ENCODE results near the gene GPR68. TPM values are rescaled to one million over a fixed set of nuclear protein-coding genes. Genes with fewer than 3 reads are reported as not detected.
A peak's percentile ranks its signal among the peaks of the same experiment; 100 is the strongest.

Gene GPR68
- total RNA-seq, 4 donors from 2014 or later: 0.21 to 4.1 (median 0.52) TPM

DNA sequence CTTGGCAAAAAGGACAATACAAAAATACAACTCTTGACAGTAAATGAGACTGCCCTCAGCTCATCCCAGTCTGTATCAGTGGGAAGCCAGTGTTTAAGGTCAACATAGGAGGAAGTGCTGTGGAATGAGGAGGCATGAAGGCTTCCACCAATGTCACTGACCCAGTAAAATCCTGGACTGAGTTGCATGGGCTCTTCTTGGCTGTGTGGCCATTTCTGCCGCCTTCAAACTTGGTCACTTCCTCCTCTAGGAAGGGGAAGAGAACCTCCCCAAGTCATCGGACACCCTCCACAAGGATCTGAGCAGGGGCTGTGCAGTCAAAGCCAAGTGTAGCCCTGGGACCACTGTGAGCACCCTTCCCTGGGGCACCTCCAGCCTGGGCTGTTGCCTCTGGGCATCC, 11.9 kb downstream of the GPR68 start:
- WGBS, 2 donors: 68 to 86% methylated on average over 2 of the region's 2 CpGs
- Histone ChIP-seq H3K27ac (no peak overlapping the region), H3K4me3 (no peak overlapping the region), H3K36me3 (peaks cover 0 to 36% (median 0%) of the 10 kb centered on the region in 3 donors), H3K9me3 (peaks cover 0 to 47% (median 2%) of the 10 kb centered on the region in 4 donors), H3K27me3 (no peaks in the 10 kb centered on the region), H3K4me1 (peaks cover 0 to 9% (median 0%) of the 10 kb centered on the region in 4 donors)
- TF ChIP-seq EP300 (IDR thresholded peaks at IDR 0.05) (no peak), POLR2A (IDR thresholded peaks at IDR 0.05) (no peak)
- TF ChIP-seq, protein P1, sequence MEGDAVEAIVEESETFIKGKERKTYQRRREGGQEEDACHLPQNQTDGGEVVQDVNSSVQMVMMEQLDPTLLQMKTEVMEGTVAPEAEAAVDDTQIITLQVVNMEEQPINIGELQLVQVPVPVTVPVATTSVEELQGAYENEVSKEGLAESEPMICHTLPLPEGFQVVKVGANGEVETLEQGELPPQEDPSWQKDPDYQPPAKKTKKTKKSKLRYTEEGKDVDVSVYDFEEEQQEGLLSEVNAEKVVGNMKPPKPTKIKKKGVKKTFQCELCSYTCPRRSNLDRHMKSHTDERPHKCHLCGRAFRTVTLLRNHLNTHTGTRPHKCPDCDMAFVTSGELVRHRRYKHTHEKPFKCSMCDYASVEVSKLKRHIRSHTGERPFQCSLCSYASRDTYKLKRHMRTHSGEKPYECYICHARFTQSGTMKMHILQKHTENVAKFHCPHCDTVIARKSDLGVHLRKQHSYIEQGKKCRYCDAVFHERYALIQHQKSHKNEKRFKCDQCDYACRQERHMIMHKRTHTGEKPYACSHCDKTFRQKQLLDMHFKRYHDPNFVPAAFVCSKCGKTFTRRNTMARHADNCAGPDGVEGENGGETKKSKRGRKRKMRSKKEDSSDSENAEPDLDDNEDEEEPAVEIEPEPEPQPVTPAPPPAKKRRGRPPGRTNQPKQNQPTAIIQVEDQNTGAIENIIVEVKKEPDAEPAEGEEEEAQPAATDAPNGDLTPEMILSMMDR (IDR thresholded peaks at IDR 0.05): no peak
- DNase-seq (ENCODE audit: low spot score in 2 of 2): no peak

- no peak for DNase-seq (ENCODE audit: low spot score in 2 of 2)
- H3K27ac ChIP-seq: peak overlapping the region in 1 of 4 donors; percentile 40
Measured at GRCh38 chr14:91232052-91232451, 12.5 kb downstream of the GPR68 start.

DNA sequence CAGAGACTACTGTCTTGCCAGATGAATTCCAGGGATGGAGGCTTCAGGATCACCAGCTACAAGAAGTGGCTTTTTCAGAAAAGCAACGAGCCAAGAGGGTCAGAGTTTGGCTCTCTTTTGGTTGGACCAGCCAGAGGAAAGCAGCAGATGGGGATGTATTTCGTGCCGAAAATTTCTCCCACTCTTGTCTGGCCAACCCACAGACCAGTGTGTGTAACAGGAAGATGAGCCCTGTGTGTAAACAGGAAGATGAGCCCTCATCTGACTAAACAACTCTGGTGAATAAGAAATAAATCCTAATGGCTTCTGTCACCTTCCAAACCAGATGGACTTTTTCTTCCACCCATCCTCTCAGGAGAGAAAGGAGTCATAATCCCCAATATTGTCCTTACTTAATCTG, 13.1 kb downstream of the GPR68 start:
- TF ChIP-seq POLR2A (IDR thresholded peaks at IDR 0.05): no peak
- TF ChIP-seq, protein P1 (IDR thresholded peaks at IDR 0.05): no peak
- TF ChIP-seq EP300 (IDR thresholded peaks at IDR 0.05): no peak

More at GRCh38 chr14:91232052-91232451, 12.5 kb downstream of the GPR68 start:
- Histone ChIP-seq H3K36me3 (peaks cover 0 to 42% (median 0%) of the 10 kb centered on the region in 3 donors), H3K9me3 (peaks cover 0 to 47% (median 2%) of the 10 kb centered on the region in 4 donors), H3K4me1 (peaks cover 0 to 9% (median 0%) of the 10 kb centered on the region in 4 donors), H3K4me3 (no peak overlapping the region), H3K27me3 (no peaks in the 10 kb centered on the region)
- 91 to 96% methylated on average over 2 of the region's 2 CpGs for WGBS, 2 donors
- no peak for TF ChIP-seq POLR2A (IDR thresholded peaks at IDR 0.05)
- TF ChIP-seq, protein P1 (IDR thresholded peaks at IDR 0.05): no peak
- no peak for TF ChIP-seq EP300 (IDR thresholded peaks at IDR 0.05)

DNA sequence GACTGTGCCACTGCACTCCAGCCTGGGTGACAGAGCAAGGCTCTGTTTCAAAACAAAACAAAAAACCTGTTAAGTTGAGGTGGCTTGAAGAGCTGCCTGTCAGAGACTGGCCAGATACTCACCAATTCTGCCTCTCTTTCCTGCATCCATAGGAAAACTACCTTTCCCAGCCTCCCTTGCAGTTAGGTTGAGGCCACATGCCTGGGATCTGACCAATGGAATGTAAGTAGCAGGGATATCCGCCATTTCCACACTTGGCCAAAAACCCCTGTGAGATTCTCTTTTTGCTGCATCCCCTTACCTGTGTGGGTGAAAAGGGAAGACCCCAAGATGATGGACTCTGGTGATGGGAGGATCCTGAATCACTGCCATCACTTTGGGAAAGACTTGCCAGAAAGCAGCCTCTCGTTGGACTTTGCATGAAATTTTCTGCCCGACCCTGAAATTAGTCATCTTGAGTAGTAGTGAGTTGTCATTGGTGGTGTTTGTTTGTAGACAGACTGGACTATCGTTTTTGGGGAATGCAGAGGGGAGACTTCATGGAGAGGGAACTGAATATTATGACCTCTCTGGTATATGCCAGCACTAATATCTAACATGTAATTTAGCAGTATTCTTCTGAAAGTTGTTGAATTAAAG, 14.0 kb downstream of the GPR68 start:
- Histone ChIP-seq H3K4me1 (peaks cover 0 to 9% (median 0%) of the 10 kb centered on the region in 4 donors), H3K9me3 (peaks cover 0 to 47% (median 2%) of the 10 kb centered on the region in 4 donors), H3K4me3 (no peak overlapping the region), H3K36me3 (peaks cover 0 to 55% (median 0%) of the 10 kb centered on the region in 3 donors), H3K27ac (no peak overlapping the region), H3K27me3 (no peaks in the 10 kb centered on the region)
- TF ChIP-seq POLR2A (IDR thresholded peaks at IDR 0.05) (no peak), EP300 (IDR thresholded peaks at IDR 0.05) (no peak)
- TF ChIP-seq, protein P1 (IDR thresholded peaks at IDR 0.05): no peak
- WGBS, 2 donors: 89 to 90% methylated on average over 4 of the region's 4 CpGs
- DNase-seq (ENCODE audit: low spot score in 2 of 2): no peak

More for the DNA sequence above, 13.1 kb downstream of the GPR68 start:
- 81 to 88% methylated on average over 3 of the region's 3 CpGs for WGBS, 2 donors
- H3K9me3 ChIP-seq: peaks cover 0 to 47% (median 2%) of the 10 kb centered on the region in 4 donors
- no peak for DNase-seq (ENCODE audit: low spot score in 2 of 2)
- H3K27ac ChIP-seq: no peak overlapping the region
- H3K4me3 ChIP-seq: no peak overlapping the region
- peaks cover 0 to 9% (median 0%) of the 10 kb centered on the region in 4 donors for H3K4me1 ChIP-seq
- H3K36me3 ChIP-seq: peaks cover 0 to 48% (median 0%) of the 10 kb centered on the region in 3 donors
- no peaks in the 10 kb centered on the region for H3K27me3 ChIP-seq

GRCh38 chr14:91229743-91230200, 14.7 kb downstream of the GPR68 start:
- Histone ChIP-seq H3K4me3 (no peak overlapping the region), H3K36me3 (peaks cover 0 to 62% (median 0%) of the 10 kb centered on the region in 3 donors), H3K27ac (no peak overlapping the region), H3K4me1 (peaks cover 0 to 9% (median 0%) of the 10 kb centered on the region in 4 donors), H3K9me3 (peaks cover 0 to 47% (median 2%) of the 10 kb centered on the region in 4 donors), H3K27me3 (no peaks in the 10 kb centered on the region)
- 77 to 83% methylated on average over 6 of the region's 6 CpGs for WGBS, 2 donors
- DNase-seq (ENCODE audit: low spot score in 2 of 2): no peak
- TF ChIP-seq, protein P1 (IDR thresholded peaks at IDR 0.05): no peak
- TF ChIP-seq POLR2A (IDR thresholded peaks at IDR 0.05) (no peak), EP300 (IDR thresholded peaks at IDR 0.05) (no peak)
